Ovary (tissue), 3 donors: ENCODE data around the gene ILDR2.

Source experiments
- CTCF ChIP-seq, 3 donors: fragments of 450-650 bp in 2 of 3; fragments of 200-600 bp in 1 of 3; IDR thresholded peaks; one replicate each; pipeline versions ENCODE4 v1.5.1 to v1.8.0; 2016 to 2022; ENCODE audit warnings: antibody characterized with exemption in 3 of 3, mild to moderate bottlenecking in 1 of 3
- EP300 ChIP-seq: sonication (generic); formaldehyde crosslinking; IDR thresholded peaks from one replicate; pipeline ENCODE4 v1.6.1; 2017; ENCODE audit warnings: antibody characterized with exemption
- donor health status: DM: no; HTN: no; CAD: no.

GRCh38 chr1:166918088-166918955 is 57.0 kb downstream of the ILDR2 start:
- TF ChIP-seq CTCF (IDR thresholded peaks at IDR 0.05): no peak
- no peak for TF ChIP-seq EP300
